GM15510 (cell line): ENCODE measurements around the gene ZC3H4.
A peak's percentile ranks its signal among the peaks of the same experiment; 100 is the strongest.

Experiments
- POLR2A ChIP-seq: IDR thresholded peaks from 3 replicates; pipeline ENCODE4 v1.6.1; 2011; ENCODE audit warnings: borderline replicate concordance; ENCODE audit not compliant: insufficient read length; ENCODE audit errors: extremely low read depth

The ZC3H4 gene

GRCh38 chr19:47065242-47065641, 48.3 kb downstream of the ZC3H4 start:
- no peak for TF ChIP-seq POLR2A

- no peak for TF ChIP-seq POLR2A
These were observed 49.7 kb downstream of the ZC3H4 start for GRCh38 chr19:47063874-47064273.

- TF ChIP-seq POLR2A: no peak
These were observed 55.0 kb downstream of the ZC3H4 start for GRCh38 chr19:47058621-47059022.

- no peak for TF ChIP-seq POLR2A
These were observed 56.2 kb downstream of the ZC3H4 start for GRCh38 chr19:47057328-47057727.

GRCh38 chr19:47056411-47056810, 57.2 kb downstream of the ZC3H4 start:
- no peak for TF ChIP-seq POLR2A

- TF ChIP-seq POLR2A: no peak
These were observed 64.3 kb downstream of the ZC3H4 start for GRCh38 chr19:47049307-47049700.

GRCh38 chr19:47047763-47048405, 65.7 kb downstream of the ZC3H4 start:
- TF ChIP-seq POLR2A: peak; percentile 47

GRCh38 chr19:47047272-47047762, 66.3 kb downstream of the ZC3H4 start:
- TF ChIP-seq POLR2A: no peak

- TF ChIP-seq POLR2A: no peak
These were observed 67.6 kb downstream of the ZC3H4 start for GRCh38 chr19:47045867-47046470.

- no peak for TF ChIP-seq POLR2A
These were observed 68.4 kb downstream of the ZC3H4 start for GRCh38 chr19:47044946-47045866.

GRCh38 chr19:47040869-47041268, 72.7 kb downstream of the ZC3H4 start:
- TF ChIP-seq POLR2A: no peak

- TF ChIP-seq POLR2A: no peak
These were observed 74.2 kb downstream of the ZC3H4 start for GRCh38 chr19:47039239-47039874.

- no peak for TF ChIP-seq POLR2A
These were observed 75.8 kb downstream of the ZC3H4 start for GRCh38 chr19:47037766-47038165.

- TF ChIP-seq POLR2A: no peak
These were observed 77.4 kb downstream of the ZC3H4 start for GRCh38 chr19:47036097-47036651.
